GM23338 (cell line): Measurements from ENCODE around the gene SORCS2. TPM values are rescaled to one million over a fixed set of nuclear protein-coding genes. Genes with fewer than 3 reads are reported as not detected.

ENCODE experiments used
- ATAC-seq: fragments of 200-7000 bp; cut with Tn5 transposase; 3 replicates; pipeline ENCODE4 v1.9.1; 2020
- DNase-seq: peaks from one replicate; pipeline ENCODE4 v3.0.0-alpha.2; 2015; ENCODE audit warnings: low spot score
- H2AFZ ChIP-seq: fragments of 200-600 bp; sonication (generic); 2 replicates; pipeline ENCODE4 v1.8.0; 2016; ENCODE audit warnings: antibody characterized with exemption, mild to moderate bottlenecking, moderate library complexity
- H3F3A ChIP-seq: fragments of 200-600 bp; sonication (generic); replicated peaks from 2 replicates; pipeline ENCODE4 v1.8.0; 2017; ENCODE audit warnings: antibody characterized with exemption, mixed run types, low read depth
- H3K27ac ChIP-seq: fragments of 200-600 bp; sonication (generic); 2 replicates; pipeline ENCODE4 v1.6.1; 2016; ENCODE audit warnings: low read depth
- H3K27me3 ChIP-seq: fragments of 200-600 bp; sonication (generic); 2 replicates; pipeline ENCODE4 v1.8.0; 2016; ENCODE audit warnings: mild to moderate bottlenecking, mixed run types, moderate library complexity; ENCODE audit not compliant: insufficient read depth
- H3K36me3 ChIP-seq: fragments of 200-600 bp; sonication (generic); 2 replicates; pipeline ENCODE4 v1.8.0; 2016; ENCODE audit warnings: mild to moderate bottlenecking; ENCODE audit not compliant: insufficient read depth
- H3K4me1 ChIP-seq: fragments of 200-600 bp; sonication (generic); 2 replicates; pipeline ENCODE4 v1.8.0; 2016; ENCODE audit warnings: mild to moderate bottlenecking, moderate library complexity; ENCODE audit not compliant: insufficient read depth
- H3K4me2 ChIP-seq: fragments of 200-600 bp; sonication (generic); 2 replicates; pipeline ENCODE4 v1.7.1; 2017; ENCODE audit warnings: mixed run types
- H3K4me3 ChIP-seq: fragments of 200-600 bp; sonication (generic); 2 replicates; pipeline ENCODE4 v1.6.1; 2016; ENCODE audit warnings: mixed run types
- H3K79me2 ChIP-seq: fragments of 200-600 bp; sonication (generic); replicated peaks from 2 replicates; pipeline ENCODE4 v1.8.0; 2017; ENCODE audit warnings: mild to moderate bottlenecking; ENCODE audit not compliant: insufficient read depth
- H3K9me2 ChIP-seq: fragments of 200-600 bp; sonication (generic); 2 replicates; pipeline ENCODE4 v1.8.0; 2017; ENCODE audit not compliant: insufficient read depth
- H4K20me1 ChIP-seq: fragments of 200-600 bp; sonication (generic); replicated peaks from 2 replicates; pipeline ENCODE4 v1.8.0; 2017; ENCODE audit warnings: mild to moderate bottlenecking; ENCODE audit not compliant: insufficient read depth
- H3K27ac Mint-ChIP-seq: 2 replicates; pipeline ENCODE4 v1.8.0; 2020; ENCODE audit warnings: inconsistent platforms, mild to moderate bottlenecking, moderate library complexity, mixed read lengths
- H3K27me3 Mint-ChIP-seq: 3 replicates; pipeline ENCODE4 v1.8.0; 2022; ENCODE audit warnings: low read depth, mild to moderate bottlenecking, moderate library complexity, mixed read lengths, inconsistent platforms; ENCODE audit not compliant: insufficient read depth, poor library complexity
- H3K36me3 Mint-ChIP-seq: 3 replicates; pipeline ENCODE4 v1.8.0; 2021; ENCODE audit warnings: low read depth, mild to moderate bottlenecking, inconsistent platforms, moderate library complexity, mixed read lengths
- H3K4me1 Mint-ChIP-seq: 3 replicates; pipeline ENCODE4 v1.8.0; 2020; ENCODE audit warnings: mild to moderate bottlenecking, inconsistent platforms, mixed read lengths
- H3K4me3 Mint-ChIP-seq: 3 replicates; pipeline ENCODE4 v1.8.0; 2021; ENCODE audit warnings: moderate library complexity, mild to moderate bottlenecking, inconsistent platforms, mixed read lengths
- H3K9me3 Mint-ChIP-seq: 3 replicates; pipeline ENCODE4 v1.8.0; 2020; ENCODE audit warnings: moderate library complexity, mild to moderate bottlenecking, inconsistent platforms, mixed read lengths
- CREB1 ChIP-seq: fragments of 250-450 bp; sonication (Bioruptor Pico); IDR thresholded peaks from 2 replicates; pipeline ENCODE4 v1.5.0; 2020; ENCODE audit warnings: low read depth, mild to moderate bottlenecking, moderate library complexity
- CTCF ChIP-seq, 2 experiments: fragments of 200-600 bp in 1 of 2; sonication (generic) in 1 of 2; conservative IDR thresholded peaks; 2 replicates each; pipeline versions ENCODE4 v1.5.1 to v1.6.1; 2016 to 2017; ENCODE audit warnings: antibody characterized with exemption in 2 of 2, low read depth in 2 of 2, mild to moderate bottlenecking in 2 of 2, moderate library complexity in 1 of 2
- ETS1 ChIP-seq: IDR thresholded peaks from 2 replicates; pipeline ENCODE4 v1.6.1; 2016; ENCODE audit warnings: antibody characterized with exemption
- EZH2 ChIP-seq: fragments of 200-600 bp; sonication (generic); IDR thresholded peaks from one replicate; pipeline ENCODE4 v1.8.0; 2017; ENCODE audit warnings: antibody characterized with exemption, mild to moderate bottlenecking, low read depth; ENCODE audit not compliant: unreplicated experiment
- EZH2phosphoT487 ChIP-seq: fragments of 200-600 bp; sonication (generic); IDR thresholded peaks from one replicate; pipeline ENCODE4 v1.8.1; 2018; ENCODE audit warnings: antibody characterized with exemption; ENCODE audit not compliant: unreplicated experiment
- JUNB ChIP-seq: IDR thresholded peaks from one replicate; pipeline ENCODE4 v1.6.1; 2016; ENCODE audit warnings: antibody characterized with exemption; ENCODE audit not compliant: unreplicated experiment
- REST ChIP-seq: IDR thresholded peaks from one replicate; pipeline ENCODE4 v1.6.1; 2018; ENCODE audit warnings: antibody characterized with exemption; ENCODE audit not compliant: unreplicated experiment
- ZNF114 ChIP-seq: fragments of 250-450 bp; sonication (Bioruptor Pico); IDR thresholded peaks from 2 replicates; pipeline ENCODE4 v1.5.0; 2020; ENCODE audit warnings: mild to moderate bottlenecking, moderate library complexity
- ZNF462 ChIP-seq: fragments of 250-450 bp; sonication (Bioruptor Pico); IDR thresholded peaks from 2 replicates; pipeline ENCODE4 v1.5.0; 2020; ENCODE audit warnings: mild to moderate bottlenecking, moderate library complexity
- polyA plus RNA-seq: library from polyadenylated mRNA; unstranded; fragments of >200 nt; fragmentation: Nextera tagmentation; extraction: Ambion mirVana; gene quantifications from 2 replicates; pipeline ENCODE4 v1.2.1, GENCODE V29; 2016
- total RNA-seq: library from RNA; depleted of rRNA; stranded (reverse); fragments of >200 nt; shearing (Covaris generic); gene quantifications from 2 replicates; pipeline ENCODE4 v1.2.3, GENCODE V29; 2014

Gene SORCS2
- total and polyA plus RNA-seq, 2 experiments from 2014 or later: 0.47 to 2.4 TPM

GRCh38 chr4:7750523-7750922 lies 558.2 kb downstream of the SORCS2 start:
- Histone ChIP-seq H3K9me2 (no peaks in the 10 kb centered on the region), H3K27ac (no peak overlapping the region), H2AFZ (no peak overlapping the region), H3F3A (no peaks in the 10 kb centered on the region), H3K36me3 (no peaks in the 10 kb centered on the region), H3K27me3 (no peaks in the 10 kb centered on the region), H3K4me2 (no peak overlapping the region), H3K4me3 (no peak overlapping the region), H3K79me2 (no peaks in the 10 kb centered on the region), H3K4me1 (no peaks in the 10 kb centered on the region), H4K20me1 (no peaks in the 10 kb centered on the region)
- ATAC-seq (no peak), DNase-seq (no peak)
- TF ChIP-seq ETS1 (no peak), EZH2phosphoT487 (no peak), REST (no peak), CREB1 (CRISPR knock-in tag) (no peak), ZNF462 (no peak), ZNF114 (CRISPR knock-in tag) (no peak), EZH2 (no peak), CTCF (conservative IDR thresholded peaks at IDR 0.05; ENCODE audit: low read depth in 2 of 2) (no peak), JUNB (no peak)
- H3K27me3 Mint-ChIP-seq: peaks cover 9% of the 10 kb centered on the region
- H3K4me3 Mint-ChIP-seq: no peak overlapping the region
- H3K9me3 Mint-ChIP-seq: no peaks in the 10 kb centered on the region
- H3K4me1 Mint-ChIP-seq: no peaks in the 10 kb centered on the region
- H3K36me3 Mint-ChIP-seq: no peaks in the 10 kb centered on the region; the same call in 1 of the 3 replicates
- no peak overlapping the region for H3K27ac Mint-ChIP-seq
